Fibroblast of lung (primary cell): ENCODE measurements around the gene FANCL.

Experiments
- CTCF ChIP-seq, 2 donors: IDR thresholded peaks in 1 of 2; conservative IDR thresholded peaks in 1 of 2; 1 replicate in 1 of 2; 2 replicates in 1 of 2; pipeline ENCODE4 v1.5.1; 2011 to 2012; ENCODE audit warnings: low read length in 2 of 2, control low read depth in 1 of 2, inconsistent platforms in 1 of 2, low read depth in 1 of 2, mild to moderate bottlenecking in 1 of 2
- EZH2 ChIP-seq: IDR thresholded peaks from 2 replicates; pipeline ENCODE4 v1.5.1; 2012; ENCODE audit warnings: low read length, control low read depth, mild to moderate bottlenecking; ENCODE audit errors: missing control alignments

GRCh38 chr2:58163913-58164312 lies 77.2 kb downstream of the FANCL start:
- no peak for TF ChIP-seq CTCF (conservative IDR thresholded peaks at IDR 0.05 in 1 of 2, IDR thresholded peaks at IDR 0.05 in 1 of 2; ENCODE audit: low read depth in 1 of 2, low read length in 2 of 2)
- TF ChIP-seq EZH2 = no peak
